A549 (cell line): ENCODE measurements around the gene PDXP.

Experiments
- BHLHE40 ChIP-seq: IDR thresholded peaks from 2 replicates; pipeline ENCODE4 v1.6.1; 2012; ENCODE audit warnings: low read depth, low read length, inconsistent platforms
- CHD2 ChIP-seq: fragments of 150-350 bp; IDR thresholded peaks from 2 replicates; pipeline ENCODE4 v1.6.1; 2014; ENCODE audit warnings: low read length; ENCODE audit not compliant: partially characterized antibody
- CTCF ChIP-seq: fragments of >200 bp; sonication (Bioruptor Twin); formaldehyde crosslinking; IDR thresholded peaks from 3 replicates; pipeline ENCODE4 v1.5.1; 2016
- ELK1 ChIP-seq: fragments of 150-350 bp; IDR thresholded peaks from 2 replicates; pipeline ENCODE4 v1.6.1; 2014; ENCODE audit warnings: low read depth, mild to moderate bottlenecking, low read length
- EP300 ChIP-seq, 2 experiments: fragments of >200 bp; sonication (Bioruptor Twin); formaldehyde crosslinking; IDR thresholded peaks; 2 replicates in 1 of 2; 3 replicates in 1 of 2; pipeline ENCODE4 v1.6.1; 2016 to 2017
- FOSB ChIP-seq: fragments of 250-450 bp; sonication (Bioruptor Pico); IDR thresholded peaks from 2 replicates; pipeline ENCODE4 v1.5.0; 2020; ENCODE audit warnings: mild to moderate bottlenecking, moderate library complexity
- FOXS1 ChIP-seq: fragments of 250-450 bp; sonication (Bioruptor Pico); IDR thresholded peaks from 2 replicates; pipeline ENCODE4 v1.5.0; 2020; ENCODE audit warnings: mild to moderate bottlenecking, moderate library complexity
- MAX ChIP-seq: IDR thresholded peaks from 2 replicates; pipeline ENCODE4 v1.6.1; 2012
- MAZ ChIP-seq: fragments of 150-350 bp; IDR thresholded peaks from 2 replicates; pipeline ENCODE4 v1.6.1; 2014; ENCODE audit warnings: antibody characterized with exemption, low read depth, low read length, borderline replicate concordance
- POLR2A ChIP-seq: IDR thresholded peaks from 2 replicates; pipeline ENCODE4 v1.6.1; 2012; ENCODE audit warnings: mild to moderate bottlenecking, low read length
- RAD21 ChIP-seq, 2 experiments: fragments of >200 bp in 1 of 2; sonication (Bioruptor Twin) in 1 of 2; formaldehyde crosslinking in 1 of 2; IDR thresholded peaks in 1 of 2; conservative IDR thresholded peaks in 1 of 2; 2 replicates in 1 of 2; 3 replicates in 1 of 2; pipeline ENCODE4 v1.6.1; 2012 to 2018; ENCODE audit warnings: inconsistent platforms in 1 of 2
- USF2 ChIP-seq: fragments of 450-650 bp; IDR thresholded peaks from 2 replicates; pipeline ENCODE4 v1.6.1; 2014; ENCODE audit warnings: antibody characterized with exemption
- ZFP36 ChIP-seq: fragments of 450-650 bp; IDR thresholded peaks from 2 replicates; pipeline ENCODE4 v1.6.1; 2014; ENCODE audit warnings: borderline replicate concordance; ENCODE audit not compliant: partially characterized antibody

GRCh38 chr22:37674248-37674647, 15.7 kb downstream of the PDXP start:
- TF ChIP-seq CTCF, result no peak
- TF ChIP-seq POLR2A, result no peak
- TF ChIP-seq MAZ, result no peak
- TF ChIP-seq RAD21 (conservative IDR thresholded peaks at IDR 0.05 in 1 of 2, IDR thresholded peaks at IDR 0.05 in 1 of 2), result no peak
- TF ChIP-seq ZFP36, result no peak
- no peak for TF ChIP-seq EP300 (IDR thresholded peaks at IDR 0.05)
- no peak for TF ChIP-seq FOSB (CRISPR knock-in tag)
- no peak for TF ChIP-seq BHLHE40
- no peak for TF ChIP-seq USF2
- TF ChIP-seq CHD2, result no peak
- TF ChIP-seq ELK1, result no peak
- TF ChIP-seq FOXS1 (CRISPR knock-in tag), result no peak
- TF ChIP-seq MAX, result no peak
